OCI-LY3 (cell line): Measurements from ENCODE around the gene C18orf63.

Source experiments
- CTCF ChIP-seq: fragments of 200-600, 300-600 bp; sonication (generic); IDR thresholded peaks from 2 replicates; pipeline ENCODE4 v1.5.1; 2014; ENCODE audit warnings: antibody characterized with exemption, low read length, low read depth
- EZH2phosphoT487 ChIP-seq: fragments of 200-600 bp; shearing (Covaris generic); IDR thresholded peaks from 2 replicates; pipeline ENCODE4 v1.6.1; 2018; ENCODE audit warnings: antibody characterized with exemption, mixed run types, low read depth

GRCh38 chr18:74326231-74326630 lies 10.6 kb downstream of the C18orf63 start:
- TF ChIP-seq EZH2phosphoT487 (no peak), CTCF (no peak)
